SU-DHL-6 (cell line): Measurements from ENCODE around the gene RASSF1.

ENCODE experiments used
- CTCF ChIP-seq: fragments of 200-600 bp; sonication (generic); IDR thresholded peaks from one replicate; pipeline ENCODE4 v1.5.1; 2017; ENCODE audit warnings: antibody characterized with exemption, mild to moderate bottlenecking, low read length, moderate library complexity; ENCODE audit not compliant: insufficient read depth, poor library complexity, severe bottlenecking
- EZH2phosphoT487 ChIP-seq: fragments of 200-600 bp; sonication (generic), shearing (Covaris generic); conservative IDR thresholded peaks from 2 replicates; pipeline ENCODE4 v1.6.1; 2018; ENCODE audit warnings: mild to moderate bottlenecking, antibody characterized with exemption, low read length, moderate library complexity, mixed read lengths

- TF ChIP-seq CTCF (no peak), EZH2phosphoT487 (no peak)
These were observed at the start of gene RASSF1 for GRCh38 chr3:50340448-50341329.
